Fibroblast of lung (primary cell): ENCODE data around the gene TSPAN5. TPM values are rescaled to one million over a fixed set of nuclear protein-coding genes. Genes with fewer than 3 reads are reported as not detected.

Experiments
- DNase-seq, 2 donors: peaks; one replicate each; pipeline versions ENCODE4 v3.0.0 to v3.0.0-alpha.2; 2010; ENCODE audit warnings: low read depth in 2 of 2
- H2AFZ ChIP-seq: 2 replicates; pipeline ENCODE4 v1.5.1; 2012; ENCODE audit warnings: low read length, control low read depth, inconsistent platforms
- H3K27ac ChIP-seq: 2 replicates; pipeline ENCODE4 v1.5.1; 2011; ENCODE audit warnings: low read length, control low read depth; ENCODE audit not compliant: insufficient read depth
- H3K27me3 ChIP-seq: 2 replicates; pipeline ENCODE4 v1.5.1; 2011; ENCODE audit warnings: mild to moderate bottlenecking, low read length; ENCODE audit not compliant: control insufficient read depth, insufficient read depth
- H3K36me3 ChIP-seq: 2 replicates; pipeline ENCODE4 v1.5.1; 2011; ENCODE audit warnings: low read length; ENCODE audit not compliant: control insufficient read depth, insufficient read depth
- H3K4me1 ChIP-seq: 2 replicates; pipeline ENCODE4 v1.5.1; 2011; ENCODE audit warnings: low read length; ENCODE audit not compliant: control insufficient read depth, insufficient read depth; ENCODE audit errors: extremely low read depth
- H3K4me2 ChIP-seq: 2 replicates; pipeline ENCODE4 v1.5.1; 2011; ENCODE audit warnings: low read length, control low read depth; ENCODE audit not compliant: insufficient read depth; ENCODE audit errors: extremely low read depth
- H3K4me3 ChIP-seq, 4 experiments: fragments of 200-600 bp in 1 of 4; sonication (generic) in 1 of 4; replicated peaks in 1 of 4; 2 replicates each; pipeline ENCODE4 v1.5.1; 2011 to 2016; ENCODE audit warnings: low read length in 4 of 4, low read depth in 3 of 4, mild to moderate bottlenecking in 3 of 4, control low read depth in 2 of 4, inconsistent platforms in 1 of 4, mixed read lengths in 1 of 4; ENCODE audit not compliant: insufficient read depth in 1 of 4; ENCODE audit errors: control extremely low read depth in 1 of 4
- H3K79me2 ChIP-seq: 2 replicates; pipeline ENCODE4 v1.5.1; 2012; ENCODE audit warnings: mild to moderate bottlenecking, low read length, inconsistent platforms; ENCODE audit not compliant: control insufficient read depth, insufficient read depth
- H3K9ac ChIP-seq: 2 replicates; pipeline ENCODE4 v1.5.1; 2011; ENCODE audit warnings: mild to moderate bottlenecking, low read length, control low read depth; ENCODE audit not compliant: insufficient read depth
- H3K9me3 ChIP-seq: 2 replicates; pipeline ENCODE4 v1.5.1; 2012; ENCODE audit warnings: low read depth, low read length; ENCODE audit not compliant: control insufficient read depth, insufficient read depth
- H4K20me1 ChIP-seq: 2 replicates; pipeline ENCODE4 v1.5.1; 2011; ENCODE audit warnings: low read length; ENCODE audit not compliant: control insufficient read depth, insufficient read depth; ENCODE audit errors: extremely low read depth
- CTCF ChIP-seq, 2 donors: IDR thresholded peaks in 1 of 2; conservative IDR thresholded peaks in 1 of 2; 1 replicate in 1 of 2; 2 replicates in 1 of 2; pipeline ENCODE4 v1.5.1; 2011 to 2012; ENCODE audit warnings: low read length in 2 of 2, control low read depth in 1 of 2, inconsistent platforms in 1 of 2, low read depth in 1 of 2, mild to moderate bottlenecking in 1 of 2
- EZH2 ChIP-seq: IDR thresholded peaks from 2 replicates; pipeline ENCODE4 v1.5.1; 2012; ENCODE audit warnings: low read length, control low read depth, mild to moderate bottlenecking; ENCODE audit errors: missing control alignments
- polyA plus RNA-seq, 2 donors: library from polyadenylated mRNA; depleted of rRNA in 1 of 2; stranded (reverse) in 1 of 2; unstranded in 1 of 2; fragments of >200 nt; gene quantifications; 2 replicates each; pipeline ENCODE4 v1.2.1, GENCODE V29; 2011 to 2012; ENCODE audit warnings: missing spikeins in 1 of 2
- total RNA-seq: library from RNA; depleted of rRNA; stranded (reverse); fragments of >200 nt; gene quantifications from 2 replicates; pipeline ENCODE4 v1.2.1, GENCODE V29; 2014

Gene TSPAN5
- total and polyA plus RNA-seq, 2 donors (not counting 1 experiment from before 2014, with no cell fraction given): 109 to 129 TPM

GRCh38 chr4:98506462-98507132 lies 151.8 kb downstream of the TSPAN5 start:
- Histone ChIP-seq H3K9ac (no peak overlapping the region), H3K27ac (no peak overlapping the region), H3K79me2 (peaks cover 25% of the 10 kb centered on the region), H4K20me1 (peaks cover 2% of the 10 kb centered on the region), H2AFZ (no peak overlapping the region), H3K36me3 (no peaks in the 10 kb centered on the region), H3K9me3 (no peaks in the 10 kb centered on the region), H3K4me2 (no peak overlapping the region), H3K4me1 (peaks cover 6% of the 10 kb centered on the region), H3K27me3 (no peaks in the 10 kb centered on the region), H3K4me3 (no peak overlapping the region)
- no peak for DNase-seq
- peak in 1 of 2 donors; percentile 4 for TF ChIP-seq CTCF (conservative IDR thresholded peaks at IDR 0.05 in 1 of 2, IDR thresholded peaks at IDR 0.05 in 1 of 2; ENCODE audit: low read depth in 1 of 2, low read length in 2 of 2)
- no peak for TF ChIP-seq EZH2

GRCh38 chr4:98505992-98506391 lies 152.4 kb downstream of the TSPAN5 start:
- DNase-seq: no peak
- Histone ChIP-seq H2AFZ (no peak overlapping the region), H4K20me1 (peaks cover 2% of the 10 kb centered on the region), H3K9ac (no peak overlapping the region), H3K36me3 (no peaks in the 10 kb centered on the region), H3K9me3 (no peaks in the 10 kb centered on the region), H3K4me1 (peaks cover 6% of the 10 kb centered on the region), H3K27me3 (no peaks in the 10 kb centered on the region), H3K79me2 (peaks cover 25% of the 10 kb centered on the region), H3K4me2 (no peak overlapping the region), H3K27ac (no peak overlapping the region), H3K4me3 (no peak overlapping the region)
- TF ChIP-seq CTCF (conservative IDR thresholded peaks at IDR 0.05 in 1 of 2, IDR thresholded peaks at IDR 0.05 in 1 of 2; ENCODE audit: low read depth in 1 of 2, low read length in 2 of 2): no peak
- no peak for TF ChIP-seq EZH2

GRCh38 chr4:98504091-98504490 lies 154.3 kb downstream of the TSPAN5 start:
- Histone ChIP-seq H3K27ac (no peak overlapping the region), H3K36me3 (no peaks in the 10 kb centered on the region), H2AFZ (no peak overlapping the region), H3K4me2 (no peak overlapping the region), H3K4me1 (no peaks in the 10 kb centered on the region), H3K9me3 (no peaks in the 10 kb centered on the region), H3K9ac (no peak overlapping the region), H3K4me3 (no peak overlapping the region), H4K20me1 (peaks cover 2% of the 10 kb centered on the region), H3K79me2 (peaks cover 15% of the 10 kb centered on the region), H3K27me3 (no peaks in the 10 kb centered on the region)
- TF ChIP-seq CTCF (conservative IDR thresholded peaks at IDR 0.05 in 1 of 2, IDR thresholded peaks at IDR 0.05 in 1 of 2; ENCODE audit: low read depth in 1 of 2, low read length in 2 of 2): no peak
- TF ChIP-seq EZH2: no peak
- no peak for DNase-seq
